Thyroid gland (tissue), 4 donors: ENCODE results near the gene P2RX3.

Experiments used
- POLR2A ChIP-seq, 2 donors: fragments of 450-650 bp; IDR thresholded peaks; one replicate each; pipeline ENCODE4 v1.6.1; 2017; ENCODE audit warnings: antibody characterized with exemption in 2 of 2, mild to moderate bottlenecking in 2 of 2, moderate library complexity in 1 of 2
- TF ChIP-seq, protein P1 (sequence below), 6 experiments: fragments of 200-600 bp in 3 of 6; fragments of 450-650 bp in 3 of 6; sonication (generic) in 3 of 6; IDR thresholded peaks; one replicate each; pipeline ENCODE4 v1.5.1; 2016 to 2019; ENCODE audit warnings: antibody characterized with exemption in 6 of 6, mild to moderate bottlenecking in 2 of 6, inconsistent platforms in 1 of 6, moderate library complexity in 1 of 6

DNA sequence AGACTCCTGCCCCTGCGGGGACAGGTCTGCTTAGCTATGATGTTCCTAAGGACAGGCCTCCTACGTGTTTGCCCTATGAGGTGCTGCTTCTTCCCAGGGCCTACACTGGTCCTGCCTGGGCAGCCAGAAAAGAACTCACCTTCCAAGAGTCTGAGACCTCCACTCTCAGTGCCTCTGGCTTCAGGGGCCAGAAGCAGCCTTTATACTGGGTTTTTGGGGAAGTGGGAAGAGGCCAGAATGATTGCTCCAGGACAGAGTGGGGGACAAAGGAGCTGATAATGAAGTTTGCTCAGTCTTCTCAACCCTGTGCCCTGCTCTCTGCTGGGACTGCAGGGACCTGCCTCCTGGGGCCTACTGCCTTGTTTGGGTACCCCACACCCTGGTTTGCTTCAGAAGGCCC is 42.8 kb downstream of the P2RX3 start, which contains the start of gene PRG3:
- TF ChIP-seq, protein P1, sequence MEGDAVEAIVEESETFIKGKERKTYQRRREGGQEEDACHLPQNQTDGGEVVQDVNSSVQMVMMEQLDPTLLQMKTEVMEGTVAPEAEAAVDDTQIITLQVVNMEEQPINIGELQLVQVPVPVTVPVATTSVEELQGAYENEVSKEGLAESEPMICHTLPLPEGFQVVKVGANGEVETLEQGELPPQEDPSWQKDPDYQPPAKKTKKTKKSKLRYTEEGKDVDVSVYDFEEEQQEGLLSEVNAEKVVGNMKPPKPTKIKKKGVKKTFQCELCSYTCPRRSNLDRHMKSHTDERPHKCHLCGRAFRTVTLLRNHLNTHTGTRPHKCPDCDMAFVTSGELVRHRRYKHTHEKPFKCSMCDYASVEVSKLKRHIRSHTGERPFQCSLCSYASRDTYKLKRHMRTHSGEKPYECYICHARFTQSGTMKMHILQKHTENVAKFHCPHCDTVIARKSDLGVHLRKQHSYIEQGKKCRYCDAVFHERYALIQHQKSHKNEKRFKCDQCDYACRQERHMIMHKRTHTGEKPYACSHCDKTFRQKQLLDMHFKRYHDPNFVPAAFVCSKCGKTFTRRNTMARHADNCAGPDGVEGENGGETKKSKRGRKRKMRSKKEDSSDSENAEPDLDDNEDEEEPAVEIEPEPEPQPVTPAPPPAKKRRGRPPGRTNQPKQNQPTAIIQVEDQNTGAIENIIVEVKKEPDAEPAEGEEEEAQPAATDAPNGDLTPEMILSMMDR (IDR thresholded peaks at IDR 0.05): no peak
- no peak for TF ChIP-seq POLR2A (IDR thresholded peaks at IDR 0.05)
